Lung (tissue), 12 donors: ENCODE results near the gene SPON1. TPM values are rescaled to one million over a fixed set of nuclear protein-coding genes. Genes with fewer than 3 reads are reported as not detected.
A peak's percentile ranks its signal among the peaks of the same experiment; 100 is the strongest.

Experiments
- ATAC-seq: fragments of 200-7000 bp; cut with Tn5 transposase; one replicate; pipeline ENCODE4 v1.9.1; 2020; ENCODE audit warnings: moderate number of reproducible peaks; ENCODE audit not compliant: insufficient read depth, low FRiP score
- DNase-seq, 3 donors: peaks; one replicate each; pipeline ENCODE4 v3.0.0-alpha.2; 2013 to 2017
- H3K27ac ChIP-seq, 2 donors: one replicate each; pipeline ENCODE4 v1.5.1; 2013; ENCODE audit warnings: mild to moderate bottlenecking in 2 of 2, moderate library complexity in 2 of 2, control low read depth in 1 of 2, inconsistent platforms in 1 of 2, low read depth in 1 of 2, low read length in 1 of 2
- H3K27me3 ChIP-seq, 3 donors: one replicate each; pipeline ENCODE4 v1.5.1; 2013; ENCODE audit warnings: low read length in 2 of 3; ENCODE audit not compliant: control insufficient read depth in 3 of 3, insufficient read depth in 3 of 3
- H3K36me3 ChIP-seq, 4 donors: one replicate each; pipeline ENCODE4 v1.5.1; 2013; ENCODE audit warnings: low read length in 4 of 4, mild to moderate bottlenecking in 1 of 4, moderate library complexity in 1 of 4; ENCODE audit not compliant: control insufficient read depth in 4 of 4, insufficient read depth in 4 of 4
- H3K4me1 ChIP-seq, 5 donors: one replicate each; pipeline ENCODE4 v1.5.1; 2013; ENCODE audit warnings: low read length in 5 of 5, mild to moderate bottlenecking in 2 of 5, moderate library complexity in 1 of 5; ENCODE audit not compliant: control insufficient read depth in 5 of 5, insufficient read depth in 5 of 5
- H3K4me3 ChIP-seq: one replicate; pipeline ENCODE4 v1.5.1; 2013; ENCODE audit warnings: mild to moderate bottlenecking, control low read depth, moderate library complexity
- H3K9ac ChIP-seq, 2 donors: one replicate each; pipeline ENCODE4 v1.5.1; 2013; ENCODE audit warnings: low read length in 2 of 2, control low read depth in 1 of 2; ENCODE audit not compliant: insufficient read depth in 1 of 2
- H3K9me3 ChIP-seq, 4 donors: one replicate each; pipeline ENCODE4 v1.5.1; 2013; ENCODE audit warnings: low read length in 3 of 4, mild to moderate bottlenecking in 1 of 4, moderate library complexity in 1 of 4; ENCODE audit not compliant: control insufficient read depth in 4 of 4, insufficient read depth in 3 of 4
- CTCF ChIP-seq: IDR thresholded peaks from 2 replicates; pipeline ENCODE4 v1.5.1; 2012; ENCODE audit warnings: mild to moderate bottlenecking; ENCODE audit errors: control extremely low read depth, extremely low read depth
- WGBS, 2 donors: extraction: QIAGEN DNeasy Blood & Tissue Kit; methylation state at CpG; one replicate each; pipeline ENCODE4 v1.1.7; 2013; 5-methylcytosine and 5-hydroxymethylcytosine counted together
- polyA plus RNA-seq, 2 donors: library from polyadenylated mRNA; stranded (reverse); fragments of 200-250 nt; gene quantifications; one replicate each; pipeline ENCODE4 v1.2.1, GENCODE V29; 2013
- total RNA-seq, 2 donors: library from RNA; depleted of rRNA in 1 of 2; stranded (reverse); fragments of >200 nt in 1 of 2; gene quantifications; one replicate each; pipeline ENCODE4 v1.2.1, GENCODE V29; 2014 to 2021
- donor health status: control.
- donor health status: control.
- donor health status: Bipolar disorder and iron deficiency.
- donor health status: healthy.
- donor health status: DM: yes; HTN: yes; CAD: no.

Gene SPON1
- total and polyA plus RNA-seq, 4 donors = 8.4 to 98.6 (median 59.9) TPM

- peaks cover 1 to 18% (median 9%) of the 10 kb centered on the region in 4 donors for H3K36me3 ChIP-seq
- no peaks in the 10 kb centered on the region for H3K27me3 ChIP-seq
- ATAC-seq (no peak), DNase-seq (peak in 1 of 3 donors; percentile 51)
- H3K4me1 ChIP-seq = peaks cover 0 to 1% (median 0%) of the 10 kb centered on the region in 5 donors
- no peak overlapping the region for H3K4me3 ChIP-seq
- no peak overlapping the region for H3K27ac ChIP-seq
- H3K9ac ChIP-seq = no peak overlapping the region
- WGBS, 2 donors = 92% methylated on average over 6 of the region's 6 CpGs
- no peak for TF ChIP-seq CTCF
- H3K9me3 ChIP-seq = peaks cover 0 to 3% (median 0%) of the 10 kb centered on the region in 4 donors
These were observed 305.5 kb downstream of the SPON1 start for GRCh38 chr11:14267861-14268635.

GRCh38 chr11:14269692-14270573 lies 307.4 kb downstream of the SPON1 start:
- TF ChIP-seq CTCF = no peak
- Histone ChIP-seq H3K9me3 (peaks cover 0 to 3% (median 0%) of the 10 kb centered on the region in 4 donors), H3K4me3 (no peak overlapping the region), H3K27ac (peak overlapping the region in 1 of 2 donors; percentile 31), H3K27me3 (no peaks in the 10 kb centered on the region), H3K9ac (no peak overlapping the region), H3K36me3 (peaks cover 3 to 15% (median 6%) of the 10 kb centered on the region in 4 donors), H3K4me1 (peaks cover 0 to 7% (median 3%) of the 10 kb centered on the region in 5 donors)
- DNase-seq = no peak
- no peak for ATAC-seq
- WGBS, 2 donors = 69 to 72% methylated on average over 5 of the region's 5 CpGs

- TF ChIP-seq CTCF = no peak
- Histone ChIP-seq H3K27ac (no peak overlapping the region), H3K36me3 (peaks cover 0 to 10% (median 4%) of the 10 kb centered on the region in 4 donors), H3K4me3 (no peak overlapping the region), H3K9ac (no peak overlapping the region), H3K9me3 (peaks cover 0 to 3% (median 0%) of the 10 kb centered on the region in 4 donors), H3K4me1 (peaks cover 0 to 14% (median 3%) of the 10 kb centered on the region in 5 donors), H3K27me3 (no peaks in the 10 kb centered on the region)
- WGBS, 2 donors = 19 to 41% methylated on average over 6 of the region's 6 CpGs
- peak; percentile 47 for ATAC-seq
- DNase-seq = no peak
These were observed 308.4 kb downstream of the SPON1 start for GRCh38 chr11:14270690-14271542.
